Activated B cell treated with CpG ODN at 0.5 μM for 24 hours (primary cell): ENCODE data around the gene SHISAL2A. TPM values are rescaled to one million over a fixed set of nuclear protein-coding genes. Genes with fewer than 3 reads are reported as not detected.
A peak's percentile ranks its signal among the peaks of the same experiment; 100 is the strongest.

ENCODE experiments used
- ATAC-seq: fragments of 200-7000 bp; cut with Tn5 transposase; one replicate; pipeline ENCODE4 v1.10.0; 2021; ENCODE audit warnings: low read depth, mild to moderate bottlenecking, moderate library complexity
- CTCF ChIA-PET: fragments of 350-600 bp; sonication (Branson Sonifier 250); formaldehyde crosslinking; loops from one replicate; lab custom pipeline; 2021; ENCODE audit warnings: antibody characterized with exemption; lab: Charles Lee
- POLR2A ChIA-PET: fragments of 350-600 bp; sonication (Branson Sonifier 250); formaldehyde crosslinking; loops from one replicate; lab custom pipeline; 2021; ENCODE audit warnings: antibody characterized with exemption; lab: Charles Lee
- DNase-seq: peaks from one replicate; pipeline ENCODE4 v3.0.0; 2022
- H3K27ac Mint-ChIP-seq: one replicate; pipeline ENCODE4 v1.8.0; 2020; ENCODE audit warnings: mixed read lengths
- H3K27me3 Mint-ChIP-seq: one replicate; pipeline ENCODE4 v1.8.0; 2021; ENCODE audit warnings: mixed read lengths
- H3K36me3 Mint-ChIP-seq: one replicate; pipeline ENCODE4 v1.8.0; 2021; ENCODE audit warnings: low read depth, mixed read lengths
- H3K4me1 Mint-ChIP-seq: one replicate; pipeline ENCODE4 v1.8.0; 2021; ENCODE audit warnings: mixed read lengths
- H3K4me3 Mint-ChIP-seq: one replicate; pipeline ENCODE4 v1.8.0; 2020; ENCODE audit warnings: mild to moderate bottlenecking, mixed read lengths
- H3K9me3 Mint-ChIP-seq: one replicate; pipeline ENCODE4 v1.8.0; 2020; ENCODE audit warnings: mixed read lengths
- CTCF ChIP-seq: fragments of 200-600 bp; IDR thresholded peaks from one replicate; pipeline ENCODE4 v1.8.0; 2022; ENCODE audit warnings: antibody characterized with exemption, mild to moderate bottlenecking
- intact Hi-C: fragments of 100-400 bp; cut with micrococcal nuclease; formaldehyde crosslinking; loops from one replicate; pipeline ENCODE4 v1.15.1; 2024
- total RNA-seq: library from RNA; stranded (reverse); gene quantifications from 2 replicates; pipeline ENCODE4 v1.2.3, GENCODE V29; 2022

The SHISAL2A gene
- total RNA-seq, 1 donor from 2014 or later, result 44.2 TPM

- Mint-ChIP-seq H3K9me3 (no peaks in the 10 kb centered on the region), H3K4me3 (no peak overlapping the region)
- intact Hi-C loops, result loop anchor here (1.0 to 2.0 kb wide), 3 partner anchors 23 to 57 kb away; partner anchors contain the start of gene GPX7
These were observed 27.1 kb downstream of the SHISAL2A start for GRCh38 chr1:52659851-52660596.

GRCh38 chr1:52660807-52661206 is 27.8 kb downstream of the SHISAL2A start:
- no peaks in the 10 kb centered on the region for H3K27me3 Mint-ChIP-seq
- POLR2A ChIA-PET, result interaction anchor here (0.6 to 3.7 kb wide), 6 partner anchors 9 to 108 kb away, joined by 3 to 33 read pairs (median 15); partner anchors contain the start of gene TUT4
- H3K4me1 Mint-ChIP-seq, result peaks cover 27% of the 10 kb centered on the region
- intact Hi-C loops, result no loop called here
- no peak for ATAC-seq
- CTCF ChIA-PET, result interaction anchor here (1.2 kb wide), 1 partner anchor 9 kb away, joined by 3 read pairs; no protein-coding TSS in a partner anchor
- H3K4me3 Mint-ChIP-seq, result no peak overlapping the region
- no peak for DNase-seq
- peaks cover 39% of the 10 kb centered on the region for H3K36me3 Mint-ChIP-seq
- H3K9me3 Mint-ChIP-seq, result no peaks in the 10 kb centered on the region
- TF ChIP-seq CTCF, result no peak
- peak overlapping the region; percentile 24 for H3K27ac Mint-ChIP-seq

More at GRCh38 chr1:52659851-52660596, 27.1 kb downstream of the SHISAL2A start:
- CTCF ChIA-PET, result interaction anchor here (1.1 to 1.3 kb wide), 3 partner anchors 10 to 27 kb away, joined by 3 to 5 read pairs (median 3); partner anchors contain the start of gene SHISAL2A
- ATAC-seq (peak; percentile 14), DNase-seq (no peak)
- peaks cover 42% of the 10 kb centered on the region for H3K36me3 Mint-ChIP-seq
- no peaks in the 10 kb centered on the region for H3K27me3 Mint-ChIP-seq
- POLR2A ChIA-PET, result interaction anchor here (1.0 to 3.7 kb wide), 9 partner anchors 12 to 107 kb away, joined by 3 to 39 read pairs (median 10); partner anchors contain the start of genes SHISAL2A and TUT4
- peak overlapping the region; percentile 85 for H3K27ac Mint-ChIP-seq
- peaks cover 25% of the 10 kb centered on the region for H3K4me1 Mint-ChIP-seq
- no peak for TF ChIP-seq CTCF

GRCh38 chr1:52662645-52663313 is 29.8 kb downstream of the SHISAL2A start:
- DNase-seq, result no peak
- ChIA-PET POLR2A (interaction anchor here (0.8 to 1.4 kb wide), 2 partner anchors 21 to 30 kb away, joined by 3 to 7 read pairs; partner anchors contain the start of gene SHISAL2A), CTCF (no interaction called here)
- ATAC-seq, result no peak
- intact Hi-C loops, result no loop called here
- H3K27me3 Mint-ChIP-seq, result no peaks in the 10 kb centered on the region
- peaks cover 26% of the 10 kb centered on the region for H3K4me1 Mint-ChIP-seq
- H3K27ac Mint-ChIP-seq, result peak overlapping the region; percentile 61
- no peaks in the 10 kb centered on the region for H3K9me3 Mint-ChIP-seq
- no peak for TF ChIP-seq CTCF
- H3K36me3 Mint-ChIP-seq, result peaks cover 31% of the 10 kb centered on the region
- no peak overlapping the region for H3K4me3 Mint-ChIP-seq

GRCh38 chr1:52663716-52664115 is 30.7 kb downstream of the SHISAL2A start:
- intact Hi-C loops, result no loop called here
- DNase-seq, result no peak
- no peak overlapping the region for H3K27ac Mint-ChIP-seq
- H3K4me3 Mint-ChIP-seq, result no peak overlapping the region
- ChIA-PET POLR2A (interaction anchor here (0.7 to 1.2 kb wide), 2 partner anchors 27 to 30 kb away, joined by 3 read pairs; no protein-coding TSS in a partner anchor), CTCF (no interaction called here)
- ATAC-seq, result no peak
- H3K9me3 Mint-ChIP-seq, result no peaks in the 10 kb centered on the region
- H3K27me3 Mint-ChIP-seq, result no peaks in the 10 kb centered on the region
- TF ChIP-seq CTCF, result no peak
- H3K36me3 Mint-ChIP-seq, result peaks cover 38% of the 10 kb centered on the region
- peaks cover 21% of the 10 kb centered on the region for H3K4me1 Mint-ChIP-seq
